HEK293T (cell line): ENCODE measurements around the gene S100A13.

Source experiments
- CTCF ChIA-PET: fragments of 350-600 bp; formaldehyde crosslinking; extraction: SDS; loops from one replicate; lab custom pipeline; 2021; ENCODE audit warnings: antibody characterized with exemption, inconsistent platforms; lab: Yijun Ruan, JAX
- POLR2A ChIA-PET: fragments of 350-600 bp; formaldehyde crosslinking; extraction: SDS; loops from one replicate; lab custom pipeline; 2020; ENCODE audit warnings: antibody characterized with exemption, inconsistent platforms; lab: Yijun Ruan, JAX
- DNase-seq: peaks from one replicate; pipeline ENCODE4 v3.0.0; 2012; ENCODE audit warnings: mixed read lengths; ENCODE audit errors: extremely low spot score
- ARNT ChIP-seq: fragments of 450-650 bp; IDR thresholded peaks from 2 replicates; pipeline ENCODE4 v1.6.1; 2017; ENCODE audit warnings: mild to moderate bottlenecking
- BHLHE40 ChIP-seq: fragments of 450-650 bp; IDR thresholded peaks from 2 replicates; pipeline ENCODE4 v1.6.1; 2016; ENCODE audit warnings: mild to moderate bottlenecking, moderate library complexity, borderline replicate concordance
- CTBP1 ChIP-seq: fragments of 450-650 bp; IDR thresholded peaks from 2 replicates; pipeline ENCODE4 v1.6.1; 2016; ENCODE audit warnings: borderline replicate concordance
- ELF4 ChIP-seq: fragments of 450-650 bp; IDR thresholded peaks from 2 replicates; pipeline ENCODE4 v1.6.1; 2017; ENCODE audit warnings: antibody characterized with exemption
- FOXA1 ChIP-seq: fragments of 450-650 bp; IDR thresholded peaks from 2 replicates; pipeline ENCODE4 v1.6.1; 2016; ENCODE audit warnings: mild to moderate bottlenecking
- FOXK2 ChIP-seq: fragments of 450-650 bp; IDR thresholded peaks from 2 replicates; pipeline ENCODE4 v1.6.1; 2016; ENCODE audit warnings: mild to moderate bottlenecking
- FOXM1 ChIP-seq: fragments of 450-650 bp; IDR thresholded peaks from 2 replicates; pipeline ENCODE4 v1.6.1; 2017; ENCODE audit warnings: mild to moderate bottlenecking, borderline replicate concordance
- HDGF ChIP-seq: fragments of 450-650 bp; IDR thresholded peaks from 2 replicates; pipeline ENCODE4 v1.6.1; 2017; ENCODE audit warnings: antibody characterized with exemption, borderline replicate concordance
- L3MBTL2 ChIP-seq: fragments of 450-650 bp; conservative IDR thresholded peaks from 2 replicates; pipeline ENCODE4 v1.6.1; 2016; ENCODE audit warnings: mild to moderate bottlenecking
- LEF1 ChIP-seq: fragments of 450-650 bp; IDR thresholded peaks from 2 replicates; pipeline ENCODE4 v1.6.1; 2017; ENCODE audit warnings: mild to moderate bottlenecking, borderline replicate concordance
- NFRKB ChIP-seq: fragments of 450-650 bp; IDR thresholded peaks from 2 replicates; pipeline ENCODE4 v1.6.1; 2016; ENCODE audit warnings: mild to moderate bottlenecking, moderate library complexity
- PKNOX1 ChIP-seq: fragments of 450-650 bp; IDR thresholded peaks from 2 replicates; pipeline ENCODE4 v1.6.1; 2016
- SP1 ChIP-seq: fragments of 450-650 bp; IDR thresholded peaks from 2 replicates; pipeline ENCODE4 v1.6.1; 2017
- SUZ12 ChIP-seq: fragments of 450-650 bp; IDR thresholded peaks from 2 replicates; pipeline ENCODE4 v1.6.1; 2016; ENCODE audit warnings: mild to moderate bottlenecking
- TARDBP ChIP-seq: fragments of 450-650 bp; IDR thresholded peaks from 2 replicates; pipeline ENCODE4 v1.6.1; 2016
- ZNF384 ChIP-seq: fragments of 450-650 bp; IDR thresholded peaks from 2 replicates; pipeline ENCODE4 v1.6.1; 2016

Gene S100A13

GRCh38 chr1:153608089-153608682, 19.1 kb downstream of the S100A13 start:
- POLR2A ChIA-PET: interaction anchor here (1.4 to 2.3 kb wide), 2 partner anchors 19 to 26 kb away, joined by 6 to 8 read pairs; partner anchors contain the start of genes CHTOP and S100A13
- TF ChIP-seq ELF4 (no peak), LEF1 (no peak), BHLHE40 (no peak), TARDBP (no peak), NFRKB (no peak), FOXM1 (no peak), L3MBTL2 (no peak), SUZ12 (no peak), ZNF384 (no peak), SP1 (no peak), FOXA1 (no peak), ARNT (no peak), PKNOX1 (no peak), FOXK2 (no peak), CTBP1 (no peak)
- CTCF ChIA-PET: interaction anchor here (0.5 to 0.6 kb wide), 2 partner anchors 19 to 1929 kb away, joined by 3 read pairs; partner anchors contain the start of gene S100A13
- no peak for DNase-seq

GRCh38 chr1:153607381-153607780, 19.9 kb downstream of the S100A13 start:
- TF ChIP-seq L3MBTL2 (no peak), CTBP1 (no peak), PKNOX1 (no peak), FOXK2 (no peak), LEF1 (no peak), SUZ12 (no peak), ARNT (no peak), ZNF384 (no peak), TARDBP (no peak), FOXM1 (no peak), NFRKB (no peak), FOXA1 (no peak), BHLHE40 (no peak), SP1 (no peak), HDGF (no peak), ELF4 (no peak)
- DNase-seq: no peak
- CTCF ChIA-PET: interaction anchor here (0.6 kb wide), 1 partner anchor 20 kb away, joined by 3 read pairs; the partner anchor contains the start of gene S100A13
- POLR2A ChIA-PET: interaction anchor here (1.3 to 2.3 kb wide), 2 partner anchors 20 to 27 kb away, joined by 6 to 8 read pairs; partner anchors contain the start of genes CHTOP and S100A13

DNA sequence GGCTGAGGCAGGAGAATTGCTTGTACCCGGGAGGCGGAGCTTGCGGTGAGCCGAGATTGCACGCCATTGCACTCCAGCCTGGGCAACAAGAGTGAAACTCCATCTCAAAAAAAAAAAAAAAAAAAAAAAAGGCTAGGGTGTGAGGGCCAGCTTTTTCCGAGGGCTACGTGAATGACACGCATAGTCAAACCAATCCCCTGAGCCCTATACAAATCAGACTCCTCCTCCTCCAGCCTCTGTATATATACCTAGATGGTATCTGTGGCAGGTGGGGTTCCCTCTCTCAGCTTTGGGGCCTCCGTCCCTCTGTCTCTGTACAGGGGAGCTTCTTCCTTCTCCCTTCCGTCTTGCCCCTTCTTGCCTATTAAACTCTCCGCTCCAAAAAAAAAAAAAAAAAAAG, 21.1 kb downstream of the S100A13 start:
- no peak for DNase-seq
- TF ChIP-seq ELF4 (no peak), ARNT (no peak), PKNOX1 (no peak), TARDBP (no peak), FOXA1 (no peak), L3MBTL2 (no peak), ZNF384 (no peak), SP1 (no peak)
- POLR2A ChIA-PET: interaction anchor here (1.3 to 2.3 kb wide), 2 partner anchors 21 to 28 kb away, joined by 6 to 8 read pairs; partner anchors contain the start of genes CHTOP and S100A13
- CTCF ChIA-PET: interaction anchor here (0.6 kb wide), 1 partner anchor 17 kb away, joined by 4 read pairs; no protein-coding TSS in a partner anchor

DNA sequence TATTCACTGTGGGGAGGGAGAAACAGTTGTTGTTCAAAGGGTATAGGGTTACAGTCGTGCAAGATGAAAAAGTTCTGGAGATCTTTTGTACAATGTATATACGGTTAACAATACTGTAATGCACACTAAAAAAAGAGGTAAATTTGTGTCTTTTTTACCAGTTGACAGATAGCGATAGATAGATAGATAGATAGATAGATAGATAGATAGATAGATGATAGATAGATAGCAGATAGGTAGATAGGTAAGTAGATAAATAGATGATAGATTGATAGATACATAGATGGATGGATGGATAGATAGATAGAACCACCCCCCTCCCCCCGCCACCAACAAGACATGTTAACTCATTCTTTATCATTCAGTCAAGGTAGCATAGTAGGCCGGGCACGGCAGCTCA, 24.6 kb downstream of the S100A13 start:
- ChIA-PET POLR2A (interaction anchor here (0.9 kb wide), 1 partner anchor 25 kb away, joined by 4 read pairs; the partner anchor contains the start of gene S100A13), CTCF (no interaction called here)
- no peak for DNase-seq

More for the DNA sequence above, 24.6 kb downstream of the S100A13 start:
- TF ChIP-seq ARNT (no peak), SP1 (no peak), SUZ12 (no peak), FOXK2 (no peak), FOXA1 (no peak), BHLHE40 (no peak), ZNF384 (no peak), LEF1 (no peak), NFRKB (no peak), PKNOX1 (no peak), TARDBP (no peak), ELF4 (no peak), L3MBTL2 (no peak), CTBP1 (no peak), FOXM1 (no peak), HDGF (no peak)
